Measurements from ENCODE around the gene ZNF747.

The ZNF747 gene

DNA sequence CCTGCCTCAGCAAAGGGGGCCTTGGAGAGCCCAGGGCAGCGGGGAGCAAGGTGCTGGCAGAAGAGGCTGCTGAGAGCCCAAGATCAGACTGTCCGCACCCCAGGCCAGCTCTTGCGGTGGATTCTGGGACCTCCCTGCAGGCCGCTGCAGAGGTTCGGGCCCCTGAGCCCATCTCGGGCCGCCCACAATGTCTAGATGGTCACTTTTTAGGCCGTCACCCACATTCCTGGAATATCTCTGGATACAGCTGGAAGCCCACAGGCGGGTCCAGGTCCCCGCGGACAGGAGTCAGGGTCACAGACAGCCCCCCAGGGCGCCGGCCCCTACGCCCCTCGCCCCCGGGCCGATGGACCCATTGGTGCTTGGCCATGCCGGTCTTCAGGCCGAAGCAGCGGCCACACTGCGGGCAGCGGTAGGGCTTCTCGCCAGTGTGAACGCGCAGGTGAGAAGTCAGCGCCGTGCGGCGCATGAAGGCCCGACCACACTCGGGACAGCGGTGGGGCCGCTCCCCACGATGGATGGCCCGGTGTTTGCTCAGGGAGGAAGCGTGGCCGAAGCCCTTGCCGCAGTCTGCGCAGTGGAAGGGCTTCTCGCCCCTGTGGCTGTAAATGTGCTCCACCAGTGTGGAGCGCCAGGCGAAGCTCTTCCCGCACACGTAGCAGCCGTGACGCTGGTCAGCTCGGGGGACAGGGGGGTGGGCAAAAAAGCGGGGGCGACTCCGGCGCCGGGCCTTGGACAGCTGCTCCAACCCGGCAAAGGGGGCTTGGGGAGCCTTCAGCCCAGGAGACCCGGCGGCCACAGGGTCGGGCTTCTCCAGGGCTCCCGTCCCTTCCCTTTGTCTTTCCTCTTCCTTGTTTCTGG, 2.1 kb downstream of the ZNF747 start:
- no peak overlapping the region for H3K4me3 ChIP-seq (replicated peaks; ENCODE audit: low read depth, low read length)
- no peak for TF ChIP-seq CTCF (IDR thresholded peaks at IDR 0.05; ENCODE audit: low read depth, low read length, missing control alignments)
- DNase-seq (ENCODE audit: extremely low read depth, low read depth) = no peak

DNA sequence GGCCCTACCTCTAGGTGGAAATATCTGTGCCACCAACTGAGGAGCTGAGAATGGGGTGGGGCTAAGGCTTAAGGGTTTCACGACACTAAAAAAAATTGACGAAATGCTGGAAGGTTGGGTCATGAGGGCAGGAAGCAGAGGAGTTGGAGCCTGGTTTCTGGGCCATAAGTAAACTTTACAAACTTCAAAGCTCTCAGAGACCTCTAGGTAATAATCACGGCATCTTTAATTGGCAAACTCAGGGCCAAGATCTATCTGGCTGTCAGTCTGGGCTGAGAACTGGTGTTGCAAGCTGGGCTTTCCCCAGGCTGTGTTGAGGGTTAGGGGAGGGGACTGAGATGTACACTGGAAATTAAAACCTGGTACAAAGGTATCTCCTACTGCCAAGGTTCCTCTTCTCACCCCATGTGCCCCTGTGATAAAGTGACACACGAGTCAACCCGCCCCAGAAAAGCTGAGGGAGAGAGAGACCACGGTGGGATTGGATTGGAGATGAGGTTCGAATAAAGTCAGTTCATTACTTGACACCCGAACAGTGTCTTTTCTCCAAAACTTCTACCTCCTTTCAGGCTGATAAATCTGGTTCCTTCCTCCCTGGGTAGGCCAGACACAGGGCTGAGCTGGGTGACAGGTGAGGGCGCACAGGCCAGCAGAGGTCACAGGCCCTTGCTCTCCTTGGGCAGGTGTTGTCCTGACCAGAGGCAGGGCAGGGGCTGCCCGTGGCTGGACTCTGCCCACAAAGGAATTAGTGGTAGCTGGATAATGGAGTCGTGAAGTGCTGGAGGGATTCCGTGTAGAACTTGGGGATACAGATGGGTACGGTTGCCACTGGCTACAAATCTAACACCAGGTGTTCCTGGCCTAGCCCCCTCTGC, 4.3 kb downstream of the ZNF747 start:
- H3K4me3 ChIP-seq (replicated peaks; ENCODE audit: low read depth, low read length) = no peak overlapping the region
- DNase-seq (ENCODE audit: extremely low read depth, low read depth) = no peak
- TF ChIP-seq CTCF (IDR thresholded peaks at IDR 0.05; ENCODE audit: low read depth, low read length, missing control alignments) = no peak

DNA sequence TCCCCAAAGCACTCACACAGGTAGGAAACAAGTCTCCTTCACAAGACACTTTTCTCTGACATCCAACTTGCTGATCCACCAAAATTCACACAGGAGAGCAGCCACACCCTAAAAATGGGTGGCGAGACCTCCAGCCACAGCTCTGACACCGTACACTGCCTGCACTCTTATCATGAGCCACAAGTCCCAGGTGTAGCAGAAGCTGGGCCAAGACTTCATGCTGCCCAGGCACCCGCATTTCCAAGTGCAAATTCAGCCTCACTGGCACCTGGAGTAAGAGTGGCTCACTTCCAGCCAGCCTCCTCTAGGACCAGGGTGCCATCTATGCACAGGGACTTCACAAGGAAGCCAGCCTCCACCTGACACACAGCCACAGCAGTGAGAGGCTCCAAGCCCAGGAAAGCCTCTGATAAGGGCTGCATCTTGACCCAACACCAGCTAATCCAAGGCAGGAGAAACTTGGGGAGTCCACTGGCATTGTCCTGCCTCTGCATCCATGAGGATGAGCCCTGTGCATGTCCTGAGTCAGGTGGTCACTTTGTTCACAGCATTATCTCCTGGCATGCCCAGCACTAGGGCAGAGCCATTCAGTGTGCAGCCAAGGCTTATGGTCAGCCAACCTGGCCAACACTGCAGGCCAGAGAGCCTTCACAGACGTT, 5.7 kb downstream of the ZNF747 start:
- H3K4me3 ChIP-seq (replicated peaks; ENCODE audit: low read depth, low read length) = no peak overlapping the region
- TF ChIP-seq CTCF (IDR thresholded peaks at IDR 0.05; ENCODE audit: low read depth, low read length, missing control alignments) = no peak
- no peak for DNase-seq (ENCODE audit: extremely low read depth, low read depth)

DNA sequence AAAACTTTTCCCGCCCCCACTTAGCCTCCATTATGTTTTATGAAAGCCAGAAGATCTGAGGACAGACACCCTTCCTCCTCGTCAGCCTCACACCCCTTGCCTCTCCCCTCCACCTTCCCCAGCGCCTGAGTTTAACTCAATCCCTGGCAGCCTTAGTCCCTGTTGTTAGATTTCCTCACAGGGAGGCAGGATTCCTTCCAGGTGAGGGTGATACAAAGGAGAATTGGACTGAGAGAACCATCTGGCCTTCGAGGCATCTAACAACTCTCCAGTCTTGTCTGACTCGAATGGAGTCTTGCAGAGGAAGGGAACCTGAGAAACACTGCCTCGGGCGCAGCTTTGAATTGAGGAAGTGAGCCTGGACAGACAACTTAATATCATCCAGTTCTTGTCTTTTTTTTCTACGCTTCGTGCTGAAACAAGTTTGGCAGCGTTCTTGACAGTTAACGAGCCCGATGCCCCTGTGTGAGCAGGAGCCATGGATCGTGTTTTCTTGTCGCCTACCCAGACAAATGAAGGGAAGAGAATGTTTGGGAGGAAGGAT, 7.0 kb downstream of the ZNF747 start:
- DNase-seq (ENCODE audit: extremely low read depth, low read depth) = no peak
- H3K4me3 ChIP-seq (replicated peaks; ENCODE audit: low read depth, low read length) = peak overlapping the region; percentile 68
- no peak for TF ChIP-seq CTCF (IDR thresholded peaks at IDR 0.05; ENCODE audit: low read depth, low read length, missing control alignments)

DNA sequence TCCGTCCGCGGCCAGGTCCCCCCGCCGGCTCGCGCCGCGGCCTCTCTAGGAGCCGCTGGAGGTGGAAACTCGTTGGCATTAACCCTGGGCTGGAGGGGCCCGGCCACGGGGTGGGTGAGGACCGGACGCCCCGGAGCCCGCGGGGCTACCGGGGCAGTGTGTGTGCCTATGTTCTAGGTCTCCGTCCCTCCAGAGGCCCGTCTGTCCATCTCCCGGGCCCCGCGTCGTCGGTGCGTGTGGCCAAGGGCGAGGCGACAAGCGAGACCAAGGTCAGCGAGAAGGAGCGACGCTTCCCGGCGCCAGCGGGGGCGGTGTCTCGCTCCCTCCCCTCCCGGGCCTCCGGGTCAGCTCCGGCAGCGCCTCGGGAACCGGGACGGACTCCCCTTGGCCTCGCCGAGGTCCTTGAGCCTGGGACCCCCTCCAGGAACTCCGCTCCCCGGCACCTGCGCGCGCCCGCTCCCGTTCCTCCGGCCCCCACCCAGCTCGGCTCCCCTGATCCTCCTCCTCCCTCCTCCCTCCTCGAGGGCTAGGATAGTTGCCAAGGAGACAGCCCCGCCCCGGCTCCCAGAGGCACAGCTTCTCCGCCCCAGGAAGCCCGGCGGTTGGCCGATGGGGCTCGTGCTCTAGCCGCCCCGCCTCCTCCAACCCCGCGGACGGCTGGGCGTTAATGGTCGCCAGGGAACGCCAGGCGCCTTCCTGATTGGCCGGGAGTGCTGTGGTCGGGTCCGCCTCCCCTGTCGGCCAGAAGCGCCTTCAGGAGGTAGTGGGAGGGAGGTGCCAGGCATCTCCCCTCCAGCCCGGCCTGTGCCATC, 7.6 kb downstream of the ZNF747 start:
- peak; percentile 87 for DNase-seq (ENCODE audit: extremely low read depth, low read depth)
- TF ChIP-seq CTCF (IDR thresholded peaks at IDR 0.05; ENCODE audit: low read depth, low read length, missing control alignments) = no peak
- H3K4me3 ChIP-seq (replicated peaks; ENCODE audit: low read depth, low read length) = peak overlapping the region; percentile 68

All from HFF-Myc (cell line).